GM18517 (cell line): ENCODE data around the gene BTG2.

Experiments
- ATAC-seq: cut with Tn5 transposase; IDR thresholded peaks from one replicate; pipeline ENCODE4 v1.9.1; 2021; ENCODE audit warnings: mild to moderate bottlenecking, moderate library complexity; ENCODE audit not compliant: unreplicated experiment

The BTG2 gene

GRCh38 chr1:203291201-203292096 is 13.9 kb upstream of the BTG2 start:
- no peak for ATAC-seq

GRCh38 chr1:203295796-203296195 is 9.5 kb upstream of the BTG2 start:
- no peak for ATAC-seq

GRCh38 chr1:203296460-203297073 is 8.8 kb upstream of the BTG2 start:
- no peak for ATAC-seq

- no peak for ATAC-seq
These were observed 6.2 kb upstream of the BTG2 start for GRCh38 chr1:203299169-203299568.

- ATAC-seq, result peak; percentile 48
These were observed 5.4 kb upstream of the BTG2 start for GRCh38 chr1:203299719-203300429.

GRCh38 chr1:203300441-203301330 is 4.6 kb upstream of the BTG2 start:
- no peak for ATAC-seq

GRCh38 chr1:203301331-203301668 is 4.0 kb upstream of the BTG2 start:
- no peak for ATAC-seq

- no peak for ATAC-seq
These were observed 2.9 kb upstream of the BTG2 start for GRCh38 chr1:203302456-203302855.

- ATAC-seq, result no peak
These were observed 2.4 kb upstream of the BTG2 start for GRCh38 chr1:203302894-203303293.

GRCh38 chr1:203304391-203304918 is 864 bp upstream of the BTG2 start:
- ATAC-seq, result no peak

GRCh38 chr1:203305809-203306088 is 430 bp downstream of the BTG2 start:
- ATAC-seq, result no peak

GRCh38 chr1:203306089-203306964 is 1.0 kb downstream of the BTG2 start:
- no peak for ATAC-seq

- ATAC-seq, result no peak
These were observed 1.7 kb downstream of the BTG2 start for GRCh38 chr1:203306965-203307541.

- no peak for ATAC-seq
These were observed 2.4 kb downstream of the BTG2 start for GRCh38 chr1:203307641-203308126.

- no peak for ATAC-seq
These were observed 3.1 kb downstream of the BTG2 start for GRCh38 chr1:203308328-203308922.

- no peak for ATAC-seq
These were observed 3.6 kb downstream of the BTG2 start for GRCh38 chr1:203308923-203309331.

- ATAC-seq, result no peak
These were observed 6.3 kb downstream of the BTG2 start for GRCh38 chr1:203311368-203312301.
